DMS79 (cell line): ENCODE results near the gene PBX1.
A peak's percentile ranks its signal among the peaks of the same experiment; 100 is the strongest.

Source experiments
- DNase-seq: peaks from one replicate; lab custom pipeline; 2025; lab: John Stamatoyannopoulos, UW

Gene PBX1

DNA sequence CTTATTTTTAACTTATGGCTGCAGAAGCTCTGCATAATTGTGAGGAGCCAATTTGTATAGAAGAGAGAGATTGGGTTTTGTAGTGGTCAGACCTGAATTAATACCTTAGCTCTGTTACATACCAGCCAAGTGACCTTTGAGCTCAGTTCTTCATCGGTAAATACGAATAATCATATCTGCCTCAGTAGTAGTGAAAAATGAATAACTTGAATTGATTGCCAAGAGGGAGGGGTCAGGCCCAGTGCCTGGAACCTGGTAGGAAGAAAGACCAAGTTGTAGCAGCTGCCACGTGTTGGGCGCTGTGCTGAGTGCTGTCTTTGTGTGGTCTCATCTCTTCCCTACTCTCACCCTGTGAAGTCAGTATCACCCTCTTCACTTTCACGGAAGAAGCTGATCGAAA is 247.5 kb downstream of the PBX1 start:
- DNase-seq: no peak

DNA sequence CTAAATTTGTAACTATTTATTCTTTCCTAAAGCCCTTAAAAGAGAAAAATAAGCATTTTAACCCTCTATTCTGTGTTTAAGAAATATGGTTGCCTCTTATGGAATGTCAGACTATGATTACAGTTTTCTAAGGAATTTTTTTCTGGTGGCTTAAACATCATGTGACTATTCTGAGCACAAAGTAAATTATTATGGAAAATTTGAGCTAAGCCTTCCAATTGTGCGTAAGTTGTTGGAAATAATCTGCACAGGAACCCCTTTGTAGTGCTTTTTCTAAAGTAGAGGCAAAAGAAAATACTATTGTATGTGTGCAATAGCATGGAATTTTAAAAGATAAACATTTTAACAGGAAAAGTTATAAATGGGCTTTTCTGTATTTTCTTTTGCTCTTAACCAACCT is 254.8 kb downstream of the PBX1 start:
- no peak for DNase-seq

DNA sequence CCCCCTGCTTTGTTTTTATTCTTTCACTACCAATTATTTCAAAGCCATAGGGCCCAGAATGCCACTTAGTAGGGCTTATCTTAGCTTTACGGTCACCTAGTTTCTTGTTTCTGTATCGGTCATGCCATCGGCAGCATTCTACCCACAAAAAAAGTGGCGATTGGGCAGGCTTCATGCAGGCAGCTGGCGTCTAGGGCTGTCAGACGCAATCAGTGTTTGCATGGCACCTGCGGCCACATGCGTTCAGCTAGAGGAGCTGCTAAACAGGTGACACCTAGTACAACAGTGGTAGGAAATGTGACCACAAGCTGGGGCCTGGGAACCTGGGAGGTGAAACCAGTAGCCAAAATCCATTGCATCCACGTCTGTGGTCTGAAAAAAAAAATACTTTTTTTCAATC is 262.7 kb downstream of the PBX1 start:
- DNase-seq: no peak

DNA sequence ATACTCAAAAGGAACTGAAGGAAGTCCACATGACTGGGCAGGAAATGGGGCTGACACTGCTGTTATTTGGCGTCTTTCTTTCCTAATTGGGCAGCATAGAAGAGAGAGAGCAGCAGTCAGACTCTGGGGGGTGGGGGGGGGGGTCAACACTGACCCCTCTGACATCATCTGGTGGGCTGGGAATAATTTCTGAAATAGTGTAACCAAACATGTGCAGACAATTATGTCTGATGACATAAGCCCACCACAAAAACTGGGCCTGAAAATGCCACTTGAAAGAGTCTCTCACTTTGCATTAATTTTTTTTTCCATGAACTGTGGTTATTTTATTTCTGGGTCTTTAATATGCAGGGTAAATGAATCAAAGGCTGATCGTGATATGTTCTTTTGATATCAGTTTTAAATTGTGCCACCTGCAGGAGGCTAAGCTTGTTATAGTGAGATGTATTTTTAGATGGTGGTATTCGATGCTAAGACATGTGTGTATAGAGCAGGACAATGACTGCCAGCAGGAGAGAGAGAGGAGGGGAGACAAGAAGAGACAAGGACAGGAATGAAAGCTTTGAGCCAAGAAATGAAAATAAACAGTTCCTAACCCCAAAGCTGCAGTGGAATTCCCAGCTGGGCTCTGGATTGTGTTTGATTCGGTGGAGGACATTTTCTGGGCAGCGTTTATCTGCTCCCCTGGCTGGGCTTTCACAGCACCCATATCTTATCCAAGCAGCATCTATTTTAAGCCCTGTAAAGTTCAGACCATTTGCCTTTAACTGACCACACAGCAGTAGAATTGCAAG is 264.7 kb downstream of the PBX1 start:
- DNase-seq: no peak

DNA sequence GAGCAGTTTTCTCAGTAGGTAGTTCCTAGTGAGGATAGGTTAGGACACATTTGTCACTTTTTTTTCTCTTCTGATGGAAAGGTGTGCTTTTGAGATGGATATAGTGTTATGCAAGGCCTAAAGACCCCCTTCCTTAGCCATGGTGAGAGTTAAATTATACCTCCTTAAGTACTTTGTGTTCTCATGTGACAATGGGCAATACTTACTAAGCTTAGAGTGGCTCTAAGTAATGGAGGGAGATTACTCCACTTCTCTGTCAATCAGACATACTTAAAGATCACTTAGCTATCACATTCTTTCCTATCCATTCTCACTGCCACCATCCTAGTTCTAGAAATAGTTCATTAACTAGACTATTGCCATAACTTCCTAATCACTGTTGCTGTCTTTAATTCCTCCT is 265.6 kb downstream of the PBX1 start:
- DNase-seq: no peak

DNA sequence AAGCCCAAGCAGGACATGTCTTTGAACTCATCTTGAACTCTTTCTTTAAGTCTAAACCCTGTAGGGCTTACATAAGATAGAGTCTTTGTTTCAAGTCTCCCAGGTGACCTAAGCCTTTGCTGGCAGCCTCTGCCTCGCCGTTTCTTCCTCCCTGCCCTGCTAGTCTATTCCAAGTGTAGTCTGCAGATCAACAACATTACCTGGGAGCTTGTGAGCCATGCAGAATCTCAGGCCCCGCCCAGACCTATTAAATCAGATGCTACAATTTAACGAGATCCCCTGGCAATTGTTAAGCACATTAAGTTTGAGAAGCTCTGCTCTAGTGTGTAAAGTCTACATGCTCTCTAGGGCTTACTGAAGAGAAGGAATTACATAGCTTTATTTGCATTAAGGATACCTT is 271.6 kb downstream of the PBX1 start:
- no peak for DNase-seq

DNA sequence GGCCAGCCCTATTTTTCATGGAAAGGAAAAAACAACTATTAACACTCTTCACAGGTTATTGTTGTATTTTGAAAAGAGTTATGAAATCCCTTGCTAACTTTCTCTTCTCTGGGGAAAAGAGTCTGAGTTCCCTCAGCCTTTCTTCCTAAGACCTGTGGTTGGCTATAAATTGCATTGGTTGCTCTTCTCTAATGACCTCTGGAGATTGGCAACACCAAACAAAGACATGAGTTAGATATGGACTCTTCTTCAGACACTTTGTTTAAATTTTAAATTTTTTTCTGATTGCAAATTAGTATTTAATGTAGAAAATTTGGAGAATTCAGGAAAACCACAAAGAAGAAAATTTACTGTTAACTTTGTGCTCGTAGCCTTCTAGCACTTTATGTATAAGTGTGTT is 275.7 kb downstream of the PBX1 start:
- DNase-seq: no peak

DNA sequence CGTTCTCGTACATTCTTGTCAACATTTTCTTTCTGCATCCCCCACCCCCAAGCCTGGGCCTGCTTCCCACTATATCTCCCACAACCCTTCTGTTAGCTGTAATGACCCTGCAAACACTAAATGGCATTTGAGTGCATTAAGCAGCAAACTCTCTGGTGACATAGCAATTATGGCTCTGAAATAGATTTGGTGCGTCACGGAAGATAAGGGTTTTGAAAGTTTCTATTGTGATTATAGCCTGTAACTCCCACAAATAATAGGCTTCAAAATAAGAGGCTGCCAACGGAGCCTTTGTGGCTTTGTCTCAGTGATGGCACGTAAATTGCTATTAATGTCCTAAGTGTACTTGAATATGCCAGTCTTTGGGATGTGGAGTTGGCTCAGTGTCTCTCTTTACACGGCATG is 277.6 kb downstream of the PBX1 start:
- DNase-seq: peak; percentile 72

DNA sequence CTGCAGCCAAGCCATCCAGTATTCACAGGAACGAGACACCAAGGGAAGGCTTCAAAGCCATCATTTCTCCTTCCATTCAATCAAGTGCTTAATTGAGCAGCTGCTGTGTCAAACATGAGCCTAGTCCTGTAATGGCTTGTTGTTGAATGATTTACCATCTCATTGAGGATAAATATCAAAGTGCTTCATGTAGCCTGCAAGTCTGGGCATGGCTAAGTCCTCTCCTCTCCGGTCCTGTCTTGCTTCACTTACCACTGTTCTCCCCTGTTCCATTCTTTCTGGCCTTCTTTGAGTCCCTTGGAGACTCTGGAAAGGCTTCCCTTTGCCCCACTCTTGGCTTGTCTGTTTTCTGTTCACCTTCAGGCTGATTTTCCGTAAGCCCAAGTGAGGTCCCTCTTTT is 279.8 kb downstream of the PBX1 start:
- peak; percentile 66 for DNase-seq

DNA sequence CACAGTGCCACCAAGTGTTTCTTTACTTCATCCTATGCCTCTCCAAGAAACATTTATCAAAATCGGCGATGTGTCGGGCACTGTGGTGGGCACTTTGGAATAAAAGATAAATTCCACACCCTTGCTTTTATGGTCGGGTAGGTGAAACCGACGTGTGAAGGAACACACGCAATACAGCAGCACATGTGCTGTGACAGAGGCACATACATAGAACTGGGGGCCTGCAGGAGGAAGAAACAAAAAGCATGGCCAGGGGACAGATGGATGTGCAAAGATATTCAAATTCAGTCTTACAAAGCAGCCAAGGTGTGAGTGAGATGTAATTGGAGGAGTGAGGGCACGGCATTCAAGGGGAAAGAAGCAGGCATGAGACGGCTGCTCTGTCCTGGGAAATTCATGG is 282.0 kb downstream of the PBX1 start:
- DNase-seq: no peak

DNA sequence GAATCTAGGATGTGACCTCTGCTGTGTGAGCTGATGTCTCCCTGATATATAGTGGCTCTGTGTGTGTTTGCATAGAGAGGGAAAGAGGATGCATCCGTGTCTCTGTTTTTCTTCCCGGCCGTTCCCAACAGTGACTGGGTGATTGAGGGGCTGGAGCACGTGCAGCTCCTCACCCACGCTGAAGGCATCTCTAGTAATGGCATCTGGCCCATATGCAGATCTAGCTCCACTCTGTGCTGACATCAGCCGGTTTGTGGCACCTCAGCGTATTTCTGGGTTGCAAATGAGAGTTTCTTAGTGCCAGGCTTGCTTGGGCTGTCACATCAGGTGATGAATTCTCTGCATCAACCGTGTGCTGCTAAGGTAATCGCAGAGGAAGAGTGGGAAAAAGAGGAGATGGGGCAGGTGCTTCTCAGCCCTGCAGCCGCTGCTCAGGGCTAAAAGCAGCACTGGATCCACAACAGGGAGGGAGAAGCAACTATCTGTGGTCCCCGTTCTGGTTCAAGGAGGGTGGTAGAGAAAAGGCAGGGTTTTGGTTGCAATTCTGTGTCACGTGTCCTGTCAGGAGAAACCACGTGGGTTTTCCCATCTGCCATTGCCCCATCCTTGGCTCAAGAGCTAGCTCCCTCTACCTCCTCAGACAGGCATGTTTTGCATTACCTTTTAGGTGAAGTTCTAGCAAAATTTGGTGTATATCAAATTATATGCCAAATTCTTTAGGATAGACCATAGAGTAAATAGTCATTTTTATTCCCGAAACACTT is 282.9 kb downstream of the PBX1 start:
- DNase-seq: no peak

DNA sequence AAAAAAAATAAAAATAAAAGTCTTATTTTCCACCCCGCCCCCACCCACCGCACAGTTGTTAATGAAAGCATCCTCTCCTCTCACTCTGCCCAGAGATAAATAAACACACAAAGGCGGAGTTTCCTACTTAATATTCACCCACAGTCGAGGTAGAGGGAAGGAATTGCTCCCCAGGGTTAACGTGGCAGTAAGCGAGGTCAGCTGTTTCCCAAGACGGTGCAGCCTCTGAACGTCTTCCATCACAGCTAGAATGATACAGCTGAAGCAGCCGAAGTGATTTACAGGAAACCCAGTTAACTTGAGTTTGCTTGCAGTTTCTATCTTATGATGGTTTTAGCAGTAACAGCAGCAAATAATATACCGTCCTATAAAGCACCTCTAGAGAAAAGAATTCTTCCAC is 283.9 kb downstream of the PBX1 start:
- DNase-seq: no peak

DNA sequence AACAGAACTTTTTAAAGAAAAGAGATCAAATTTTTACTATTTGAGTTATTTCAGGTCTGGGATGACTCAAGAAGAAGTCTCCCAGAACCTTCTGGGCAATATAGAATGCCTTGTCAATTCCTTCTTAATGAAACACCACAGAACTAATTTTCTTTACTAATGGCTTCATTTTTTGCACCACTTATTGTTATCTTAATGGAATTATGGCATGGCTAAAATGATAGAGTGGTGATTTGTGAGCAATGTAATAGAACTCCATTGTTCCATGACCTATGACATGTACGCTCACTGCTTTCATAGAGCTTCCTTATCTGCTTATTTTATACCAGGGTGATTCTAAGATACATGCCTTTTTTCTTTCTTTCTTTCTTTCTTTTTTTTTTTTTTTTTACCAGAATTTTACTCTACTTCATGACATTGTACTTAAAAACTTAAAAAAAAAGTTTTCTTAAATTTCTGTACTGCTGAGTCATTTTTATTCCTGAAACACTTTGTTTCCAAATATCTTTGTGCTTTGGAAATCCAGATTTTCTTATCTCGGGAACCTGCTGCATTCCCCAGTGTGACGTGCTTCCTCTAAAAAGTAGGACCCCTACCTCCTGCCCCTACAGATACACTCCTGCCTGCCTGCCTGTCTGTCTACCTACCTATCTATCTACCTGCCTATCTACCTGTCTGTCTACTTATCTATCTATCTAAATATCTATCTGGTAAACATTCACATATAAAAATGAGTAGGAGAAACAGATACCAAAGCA is 284.9 kb downstream of the PBX1 start:
- no peak for DNase-seq

DNA sequence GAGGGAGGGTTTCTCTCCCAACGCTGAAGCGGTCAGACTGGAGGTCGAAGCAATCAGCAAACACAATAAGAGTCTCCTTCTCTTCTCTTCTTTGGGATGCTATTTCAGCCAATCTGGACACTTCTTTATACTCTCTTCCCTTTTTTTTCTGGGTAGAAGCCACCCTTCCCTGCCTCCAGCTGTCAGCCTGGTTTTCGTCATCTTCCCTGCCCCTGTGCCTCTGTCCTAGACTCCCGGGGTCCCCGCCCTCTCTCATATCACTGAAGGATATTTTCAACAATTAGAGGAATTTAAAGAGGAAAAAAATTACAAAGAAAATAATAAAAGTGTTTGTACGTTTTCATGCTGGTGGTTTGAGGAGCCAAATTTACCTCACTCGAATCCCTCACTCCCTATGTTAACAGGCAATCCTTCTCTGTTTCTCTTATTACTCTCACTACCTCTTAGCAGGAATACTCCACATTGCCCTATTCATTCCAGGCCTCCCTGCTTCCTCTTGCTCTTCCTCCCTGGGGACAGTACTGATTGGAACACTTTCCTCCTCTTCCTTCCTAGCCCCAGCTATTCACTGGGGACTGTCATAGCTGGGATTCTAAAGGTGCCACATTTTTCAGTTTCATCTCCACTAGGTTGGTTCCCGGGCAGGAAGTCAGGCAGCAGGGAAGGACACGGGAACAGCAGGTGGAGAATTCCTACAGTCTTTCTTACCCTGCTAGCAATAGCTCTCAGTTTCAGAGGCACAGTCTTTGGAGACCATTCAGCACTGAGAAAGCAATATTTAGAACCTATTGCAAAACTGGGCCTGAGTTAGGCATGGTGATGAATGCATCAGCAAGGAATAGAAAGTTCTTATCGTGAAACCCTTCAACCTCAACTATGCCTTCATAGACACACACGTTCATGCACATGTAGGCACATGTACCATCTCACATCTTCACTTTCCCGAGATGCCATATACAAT is 288.0 kb downstream of the PBX1 start:
- no peak for DNase-seq

DNA sequence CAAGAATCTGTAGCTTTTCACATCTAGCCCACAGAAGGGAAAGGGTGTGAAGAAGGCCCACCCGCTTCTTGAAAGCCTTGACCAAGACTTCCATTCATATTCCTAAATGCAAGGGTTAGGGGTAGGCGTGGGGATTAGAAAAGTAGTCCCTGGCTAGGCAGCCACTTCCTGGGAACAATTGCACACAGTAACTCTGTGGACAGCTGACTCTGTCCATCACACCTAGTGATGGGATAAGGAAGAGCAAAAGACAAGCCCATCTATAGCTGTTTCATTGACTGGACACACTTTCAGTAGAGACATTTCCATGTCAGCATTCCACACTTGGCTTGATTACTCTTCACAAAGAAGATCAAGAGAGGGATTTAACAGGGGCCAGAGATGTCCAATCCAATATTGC is 294.2 kb downstream of the PBX1 start:
- no peak for DNase-seq

DNA sequence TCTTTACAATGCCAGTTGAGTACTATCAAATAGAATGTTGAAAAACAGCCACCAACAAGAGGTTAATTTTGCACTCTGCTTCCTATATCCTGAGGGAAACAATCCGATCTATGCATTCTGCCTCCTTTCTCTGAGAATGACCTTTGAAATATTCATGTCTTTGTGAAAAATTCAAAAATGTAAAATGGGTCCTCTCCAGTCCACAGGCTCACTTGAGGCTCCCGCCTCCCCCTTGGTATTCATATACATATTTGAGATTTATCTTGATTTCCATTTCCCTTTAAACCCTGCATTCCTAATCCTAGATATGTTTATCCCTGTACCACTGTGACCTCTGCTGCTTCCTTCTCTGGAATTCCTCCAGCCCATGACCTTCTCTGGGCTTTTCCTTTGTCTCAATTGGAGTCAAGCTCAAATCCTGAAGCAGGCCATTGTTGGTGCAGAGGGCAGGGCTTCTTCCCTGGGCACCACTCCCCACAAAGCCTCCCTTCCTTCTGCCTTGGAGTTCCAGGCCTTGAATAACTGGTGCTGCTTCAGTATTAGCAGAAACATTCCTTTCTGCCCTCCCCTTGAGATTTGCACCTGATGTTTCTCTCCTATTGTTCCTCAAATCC is 296.8 kb downstream of the PBX1 start:
- DNase-seq: no peak

DNA sequence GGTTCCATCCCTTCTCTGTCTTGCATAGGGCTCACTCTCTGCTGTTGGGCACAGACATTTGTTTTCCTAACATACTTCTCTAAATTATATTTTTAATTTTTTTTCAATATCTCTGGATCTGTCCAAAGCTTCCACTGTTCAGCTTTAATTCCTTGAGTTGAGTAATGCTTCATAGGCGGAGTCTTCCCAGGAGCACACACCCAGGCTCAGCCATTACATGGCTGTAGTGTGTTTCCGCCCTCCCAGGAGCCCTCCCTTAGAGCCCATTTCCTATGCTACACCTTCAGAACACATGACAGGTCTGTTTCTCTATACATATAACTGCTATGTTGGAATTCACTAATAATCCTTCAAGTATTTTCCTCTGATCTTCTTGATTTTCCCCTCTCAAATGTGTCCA is 297.4 kb downstream of the PBX1 start:
- no peak for DNase-seq

DNA sequence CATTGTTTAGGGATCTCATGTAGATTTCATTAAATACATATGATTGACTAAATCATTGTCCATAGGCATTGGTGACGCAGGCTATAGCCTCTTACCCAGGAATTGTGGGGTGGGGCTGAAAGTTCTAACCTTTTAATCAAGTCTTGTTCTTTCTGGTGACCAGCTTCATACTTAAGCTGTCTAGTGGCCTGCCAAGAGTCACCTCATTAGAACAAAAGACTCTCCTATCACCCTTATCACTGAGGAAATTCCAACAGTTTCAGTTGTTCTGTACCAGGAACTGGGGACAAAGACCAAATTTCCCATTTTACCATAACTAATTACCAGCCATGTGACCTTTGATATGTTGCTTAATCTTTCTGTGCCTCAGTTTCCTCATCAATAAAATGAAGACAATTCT is 298.5 kb downstream of the PBX1 start:
- no peak for DNase-seq

DNA sequence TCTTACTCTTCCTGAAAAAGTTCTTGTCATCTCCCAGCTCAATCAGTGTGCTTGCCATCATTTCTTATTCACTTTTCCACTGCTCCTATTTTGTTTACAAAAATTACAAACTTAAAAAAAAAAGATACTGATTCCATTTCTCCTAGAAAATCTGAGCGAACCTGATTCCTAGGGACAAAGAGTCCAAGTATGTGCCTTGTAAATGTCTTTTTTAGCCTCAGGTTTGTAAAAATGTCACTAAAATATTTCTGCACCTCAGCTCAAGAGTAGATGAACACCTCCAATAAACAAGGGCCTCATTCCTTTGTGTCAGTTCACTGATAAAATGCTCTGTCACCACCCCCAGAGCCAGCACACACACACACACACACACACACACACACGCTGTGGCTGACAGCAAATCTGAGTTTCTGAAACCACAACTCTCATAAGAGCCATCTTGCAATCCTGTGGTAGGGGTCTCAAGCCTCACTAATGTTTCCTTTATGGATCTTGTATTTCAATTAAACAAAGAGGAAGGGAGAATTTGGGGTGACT is 299.2 kb downstream of the PBX1 start:
- no peak for DNase-seq

DNA sequence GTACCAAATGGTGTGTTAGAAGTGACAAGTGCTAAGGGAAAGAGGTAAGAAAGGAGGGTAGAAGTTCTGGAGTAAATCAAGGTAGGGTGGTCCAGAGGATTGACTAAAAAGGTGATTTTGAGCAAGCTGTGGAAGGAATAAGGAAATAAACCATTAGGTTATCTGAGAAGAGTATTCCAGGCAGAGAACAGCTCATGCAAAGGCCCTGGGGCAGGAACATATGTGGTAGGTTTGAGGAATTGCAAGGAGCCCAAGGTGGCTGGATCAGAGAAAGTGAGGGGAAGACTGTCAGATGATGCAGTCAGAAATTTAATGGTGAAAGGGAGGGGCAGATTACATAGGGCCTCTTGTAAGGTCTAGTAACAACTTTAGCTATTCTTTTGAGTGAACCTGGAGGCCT is 302.6 kb downstream of the PBX1 start:
- no peak for DNase-seq

DNA sequence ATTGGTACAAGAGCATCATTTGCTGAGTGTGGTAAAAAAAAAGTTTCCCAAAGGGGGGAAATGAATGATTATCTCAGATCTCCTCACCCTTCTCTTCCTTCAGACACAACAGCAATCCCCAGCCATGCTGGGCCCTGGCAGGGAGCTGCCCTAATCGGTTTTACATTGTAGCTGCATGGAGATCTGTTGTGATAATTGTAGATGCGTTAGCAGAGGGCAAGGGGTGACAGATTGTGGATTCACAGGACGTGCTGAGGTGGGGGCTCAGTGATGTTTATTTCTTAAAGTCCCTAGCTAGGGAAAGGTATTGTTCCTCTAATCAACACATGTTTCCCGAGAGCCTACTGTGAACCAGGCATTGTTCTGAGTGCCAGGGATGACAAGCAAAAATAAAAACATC is 304.1 kb downstream of the PBX1 start:
- no peak for DNase-seq
